Measurements from ENCODE around the gene PFDN1. TPM values are rescaled to one million over a fixed set of nuclear protein-coding genes. Genes with fewer than 3 reads are reported as not detected.
"Not testable (repeated sequence)": the region's sequence is repeated elsewhere in the genome, so short reads cannot be mapped to it uniquely, and the experiment has no call there.

Gene PFDN1
- polyA plus RNA-seq, 3 donors: 77.4 to 112 (median 100) TPM

DNA sequence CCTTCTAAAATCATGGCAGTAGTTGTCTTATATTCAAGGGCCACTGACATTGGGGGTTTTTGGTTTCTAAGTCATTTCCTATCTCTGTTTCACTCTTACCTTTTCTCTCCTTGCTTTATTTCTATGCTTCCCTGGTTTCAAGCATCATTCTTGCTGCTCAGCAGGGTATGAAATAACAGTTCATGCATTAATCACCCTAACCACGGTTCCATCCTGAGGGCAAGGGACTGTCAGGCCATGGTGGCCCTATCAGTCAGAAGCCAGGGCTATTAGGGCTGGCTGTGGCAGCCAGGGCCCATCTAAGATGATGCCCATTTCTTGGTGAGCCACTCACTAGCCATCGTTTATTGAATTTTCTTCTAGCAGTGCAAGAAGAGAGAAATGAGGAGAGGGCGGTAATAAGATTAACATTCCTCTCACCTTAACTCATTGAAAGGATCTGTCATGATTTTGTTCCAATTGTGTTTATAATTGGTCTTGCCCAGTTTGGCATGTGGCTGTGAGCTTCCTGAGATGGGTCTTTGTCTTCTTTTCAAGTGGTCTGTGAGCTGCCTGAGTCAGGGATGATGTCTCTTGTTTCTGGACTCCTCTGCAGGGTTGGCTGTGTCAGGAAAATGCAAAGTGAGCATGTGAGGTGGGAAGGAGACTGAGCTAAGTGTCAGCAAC is 82.7 kb downstream of the PFDN1 start:
- DNase-seq: no peak

DNA sequence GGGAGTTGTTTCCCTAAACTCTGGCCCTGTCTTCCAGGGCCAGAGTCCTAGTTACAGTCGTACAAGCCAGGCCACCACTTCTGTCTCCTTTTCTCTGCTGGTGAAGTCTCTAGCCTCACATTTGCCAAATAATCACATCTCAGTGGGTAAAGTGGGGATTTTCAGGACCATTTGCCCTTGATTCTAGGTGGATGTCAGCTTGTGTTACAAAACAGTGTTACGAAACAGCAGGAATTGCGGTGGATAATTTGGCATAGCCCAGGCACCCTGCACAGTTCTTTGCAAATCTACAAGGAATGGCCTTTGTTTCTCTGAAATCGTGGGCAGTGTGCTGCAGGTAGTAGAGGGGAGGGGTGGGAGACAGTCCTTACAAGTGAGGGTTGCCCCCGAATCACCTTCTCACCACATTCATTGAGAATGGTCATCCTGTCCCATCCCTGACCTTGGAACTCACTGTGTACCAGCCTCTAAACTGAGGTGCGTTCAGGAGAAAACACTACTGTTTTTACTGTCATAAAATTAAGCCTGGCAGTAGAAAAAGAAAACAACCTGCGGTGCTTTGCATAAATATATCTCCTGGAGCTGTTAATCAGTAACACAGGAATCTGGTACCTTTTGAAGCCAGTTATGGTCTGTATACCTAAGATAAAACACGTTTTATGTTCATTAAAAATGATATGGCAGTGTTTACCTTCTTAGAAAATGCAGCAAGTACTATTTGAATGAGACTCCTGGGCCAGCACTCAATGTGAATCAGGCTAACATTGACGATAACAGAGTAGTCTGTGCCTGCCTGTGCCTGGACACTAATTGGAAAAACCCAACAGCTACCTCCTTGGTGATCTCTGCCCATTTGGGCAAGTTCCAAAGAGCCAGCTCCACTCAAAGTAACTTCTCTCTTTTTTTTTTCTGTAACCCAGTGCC is 83.6 kb downstream of the PFDN1 start:
- DNase-seq: no peak

DNA sequence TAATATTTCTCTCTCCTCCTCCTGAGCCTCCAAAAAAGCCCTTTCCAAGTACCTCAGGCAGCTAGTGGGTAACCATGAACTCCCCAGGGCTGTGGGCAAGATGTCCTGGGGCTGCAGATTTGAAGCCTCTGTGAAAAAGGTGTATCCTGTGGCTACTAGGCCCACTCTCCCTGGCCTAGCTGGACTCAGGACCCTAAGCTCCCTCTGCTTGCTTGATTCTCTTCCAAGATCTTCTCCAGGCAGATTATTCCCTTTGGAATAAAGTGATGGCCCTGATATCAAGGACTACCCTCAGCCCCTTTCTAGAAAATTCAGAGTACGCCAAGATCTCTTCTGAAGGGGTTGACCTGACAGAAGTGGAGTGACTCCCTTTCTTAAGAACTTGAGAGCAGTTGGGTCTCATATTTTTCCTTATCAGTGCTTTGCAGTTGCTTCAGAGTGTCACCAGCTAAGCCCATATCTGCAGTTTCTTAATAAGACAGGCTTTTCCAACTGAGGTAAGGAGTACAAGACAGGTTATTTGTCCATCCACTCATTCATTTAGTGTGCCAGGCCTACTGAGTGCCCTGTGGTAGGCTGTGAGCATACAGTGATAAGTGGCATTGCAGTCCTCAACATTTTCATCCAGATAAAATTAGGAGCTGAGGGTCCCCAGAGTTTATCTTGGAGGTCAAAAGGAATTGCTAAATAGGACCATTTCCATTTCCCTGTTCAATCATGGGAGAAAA is 85.4 kb downstream of the PFDN1 start:
- DNase-seq: no peak

- no peak for DNase-seq
Observed at GRCh38 chr5:140216478-140217074, 86.3 kb downstream of the PFDN1 start.

DNA sequence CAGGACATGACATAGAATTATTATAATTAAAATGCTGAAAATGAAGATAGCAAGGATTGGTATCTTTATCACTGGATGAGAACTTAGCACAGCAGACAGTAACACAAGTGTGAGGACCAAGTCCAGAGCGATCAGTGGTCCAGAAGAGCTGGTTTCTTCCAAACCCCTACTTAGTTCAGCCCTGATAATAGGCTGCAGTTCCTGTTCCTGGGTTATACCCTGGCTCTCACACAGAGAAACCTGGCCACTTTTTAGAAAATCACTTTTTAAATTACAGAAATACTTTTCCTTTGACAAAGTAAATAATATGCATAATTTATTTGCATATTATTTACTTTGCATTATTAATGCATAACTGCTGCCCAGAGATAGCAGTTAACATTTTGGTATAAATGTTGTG is 87.6 kb downstream of the PFDN1 start:
- no peak for DNase-seq

DNA sequence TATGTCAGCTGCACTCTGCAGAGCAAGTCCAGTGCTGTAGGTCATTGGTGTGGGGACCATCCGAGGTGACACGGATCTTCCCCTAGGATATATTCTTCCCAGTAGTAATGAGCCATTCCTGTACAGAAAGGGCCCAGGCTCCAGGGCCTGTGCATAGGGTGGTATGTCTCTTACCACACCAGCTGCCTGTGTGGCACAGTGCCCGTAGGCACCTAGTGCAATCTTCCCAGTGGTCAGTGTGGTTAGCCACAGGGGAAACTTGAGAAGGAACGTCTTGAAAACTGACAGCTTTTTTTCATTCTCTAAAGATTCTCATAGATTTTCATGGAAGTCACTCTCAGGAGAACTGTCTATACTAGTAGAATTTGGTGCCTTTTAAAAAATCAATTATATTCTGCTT is 88.1 kb downstream of the PFDN1 start:
- no peak for DNase-seq

DNA sequence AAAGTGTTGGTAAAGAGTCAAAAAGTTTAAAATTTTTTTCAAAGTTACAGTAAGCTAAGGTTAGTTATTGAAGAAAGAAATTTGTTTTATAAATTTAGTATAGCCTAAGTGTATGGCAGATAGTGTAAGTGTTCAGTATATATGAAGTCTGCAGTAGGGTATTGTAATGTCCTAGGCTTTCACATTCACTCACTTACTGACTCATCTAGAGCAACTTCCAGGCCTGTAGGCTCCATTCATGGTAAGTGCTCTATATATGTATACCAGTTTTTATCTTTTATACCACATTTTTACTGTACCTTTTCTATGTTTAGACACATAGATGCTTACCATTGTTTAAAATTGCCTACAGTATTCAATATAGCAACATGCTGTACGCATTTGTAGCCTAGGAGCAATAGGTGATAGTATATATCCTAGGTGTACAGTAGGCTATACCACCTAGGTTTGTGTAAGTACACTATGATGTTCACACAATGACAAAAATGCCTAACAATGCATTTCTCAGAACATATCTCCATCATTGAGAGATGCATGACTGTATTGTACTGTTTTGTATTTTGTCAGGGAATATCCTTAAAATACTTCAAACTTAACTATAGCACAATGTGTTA is 89.4 kb downstream of the PFDN1 start:
- no peak for DNase-seq

DNA sequence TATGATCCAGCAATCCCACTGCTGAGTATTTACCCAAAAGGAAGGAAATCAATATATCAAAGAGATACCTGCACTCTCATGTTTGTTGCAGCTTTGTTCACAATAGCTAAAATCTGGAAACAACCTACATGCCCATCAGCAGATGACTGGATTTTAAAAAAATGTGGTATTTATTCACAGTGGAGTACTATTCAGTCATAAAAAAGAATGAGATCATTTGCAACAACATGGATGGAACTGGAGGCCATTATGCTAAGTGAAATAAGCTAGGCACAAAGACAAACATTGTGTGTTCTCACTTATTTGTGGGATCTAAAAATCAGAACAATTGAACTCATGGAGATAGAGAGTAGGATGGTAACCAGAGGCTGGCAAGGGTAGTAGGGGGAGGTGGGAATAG is 94.8 kb downstream of the PFDN1 start:
- no peak for DNase-seq

DNA sequence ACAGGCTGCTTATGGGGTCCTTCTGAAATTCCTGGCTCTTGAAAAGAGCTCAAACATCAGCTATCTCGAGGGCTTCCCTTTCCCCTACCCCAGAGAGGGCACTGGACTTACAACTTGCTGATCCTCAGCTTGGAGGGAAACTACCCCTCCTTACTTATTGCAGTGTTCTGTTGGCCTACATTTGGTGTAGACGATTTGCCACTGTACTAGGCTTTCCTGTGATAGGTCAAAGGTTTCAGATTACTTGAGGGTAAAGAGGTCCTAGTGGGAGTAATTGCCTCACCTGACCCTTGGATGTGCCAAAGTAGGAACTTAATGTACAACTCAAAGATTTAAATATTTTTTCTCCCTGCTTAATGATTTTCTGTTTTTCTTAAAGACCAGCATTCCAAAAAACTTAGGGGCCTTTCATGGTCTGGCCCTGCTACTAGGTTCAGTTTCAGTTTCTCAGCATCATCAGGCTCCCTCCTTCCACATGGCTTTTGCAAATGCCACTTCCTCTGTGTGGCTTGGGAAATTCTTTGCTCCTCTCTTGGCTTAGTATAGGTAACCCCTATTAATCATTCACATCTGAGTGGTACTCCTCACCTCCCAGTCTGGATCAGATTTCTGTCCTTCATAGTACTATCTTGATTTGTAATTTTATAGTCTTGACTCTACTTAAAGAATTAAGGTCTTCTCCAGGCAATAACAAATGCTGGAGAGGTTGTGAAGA is 95.5 kb downstream of the PFDN1 start:
- DNase-seq: no peak

DNA sequence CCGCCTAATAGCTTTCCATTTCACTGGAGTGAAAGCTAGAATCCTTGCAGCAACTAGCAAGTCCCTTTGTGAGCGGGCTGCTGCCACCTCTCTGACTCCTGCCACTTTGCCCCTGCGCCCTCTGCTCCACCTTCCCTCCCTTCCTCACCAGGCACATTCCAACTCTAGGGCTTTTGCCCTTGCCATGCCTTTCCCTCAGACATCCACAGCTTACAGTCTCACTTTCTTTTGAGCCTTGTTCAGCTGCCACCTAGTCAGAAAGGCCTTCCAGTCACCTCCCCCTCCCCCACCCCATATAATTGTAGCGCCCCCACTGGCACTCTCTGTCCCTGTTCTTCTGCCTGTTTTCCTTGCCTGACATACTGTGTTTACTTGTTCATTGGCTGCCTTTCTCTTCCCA is 96.9 kb downstream of the PFDN1 start:
- no peak for DNase-seq

DNA sequence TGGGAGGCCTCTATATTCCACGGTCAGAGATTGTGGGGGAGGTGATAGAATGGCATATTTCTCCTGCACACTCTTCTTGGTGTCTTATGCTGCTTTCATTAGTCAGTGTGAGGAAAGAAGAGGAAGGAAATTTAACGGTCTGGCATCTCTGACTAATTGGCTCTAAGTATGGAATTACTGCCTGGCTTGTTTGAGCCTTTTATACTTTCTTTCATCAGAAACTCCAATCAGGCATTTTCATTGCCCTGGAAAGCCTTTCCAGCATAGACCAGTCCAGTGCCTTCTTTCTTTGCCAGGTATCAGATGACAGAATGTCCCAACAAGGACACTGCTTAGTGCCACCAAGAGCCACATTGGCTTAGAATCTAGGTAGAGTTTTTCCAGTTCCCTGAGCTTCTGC is 97.7 kb downstream of the PFDN1 start:
- no peak for DNase-seq

GRCh38 chr5:140202610-140203009 is 100.3 kb downstream of the PFDN1 start:
- DNase-seq: no peak

GRCh38 chr5:140202078-140202477 is 100.8 kb downstream of the PFDN1 start:
- no peak for DNase-seq

GRCh38 chr5:140198915-140199314 is 104.0 kb downstream of the PFDN1 start:
- DNase-seq: not testable (repeated sequence)

GRCh38 chr5:140197023-140197422 is 105.9 kb downstream of the PFDN1 start:
- DNase-seq: no peak

- no peak for DNase-seq
Observed at GRCh38 chr5:140196115-140196814, 106.6 kb downstream of the PFDN1 start.
